Esophagus muscularis mucosa (tissue), 4 donors: ENCODE data around the gene ZNF184. TPM values are rescaled to one million over a fixed set of nuclear protein-coding genes. Genes with fewer than 3 reads are reported as not detected.

ENCODE experiments used
- DNase-seq: peaks from one replicate; pipeline ENCODE4 v3.0.0-alpha.2; 2017; ENCODE audit errors: extremely low spot score
- H3K27ac ChIP-seq, 4 donors: fragments of 200-600 bp; sonication (generic); replicated peaks in 1 of 4; 1 replicate in 3 of 4; 2 replicates in 1 of 4; pipeline ENCODE4 v1.5.1; 2016 to 2019; ENCODE audit warnings: mild to moderate bottlenecking in 1 of 4
- H3K27me3 ChIP-seq, 4 donors: fragments of 200-600 bp; sonication (generic); one replicate each; pipeline versions ENCODE4 v1.5.1 to v1.6.0; 2016 to 2019
- H3K36me3 ChIP-seq, 4 donors: fragments of 200-600 bp; sonication (generic); one replicate each; pipeline ENCODE4 v1.5.1; 2016 to 2019
- H3K4me1 ChIP-seq, 4 donors: fragments of 200-600 bp; sonication (generic); one replicate each; pipeline ENCODE4 v1.5.1; 2016 to 2019
- H3K4me3 ChIP-seq, 4 donors: fragments of 200-600 bp; sonication (generic); 1 replicate in 2 of 4; 2 replicates in 2 of 4; pipeline ENCODE4 v1.5.1; 2016 to 2019; ENCODE audit warnings: mild to moderate bottlenecking in 4 of 4, moderate library complexity in 1 of 4
- H3K9me3 ChIP-seq, 4 donors: fragments of 200-600 bp; sonication (generic); 1 replicate in 3 of 4; 2 replicates in 1 of 4; pipeline ENCODE4 v1.5.1; 2016 to 2019
- EP300 ChIP-seq: sonication (generic); formaldehyde crosslinking; IDR thresholded peaks from one replicate; pipeline ENCODE4 v1.6.1; 2017; ENCODE audit warnings: antibody characterized with exemption
- POLR2A ChIP-seq: fragments of 450-650 bp; IDR thresholded peaks from one replicate; pipeline ENCODE4 v1.6.1; 2017; ENCODE audit warnings: antibody characterized with exemption, moderate library complexity, mild to moderate bottlenecking, low read depth
- POLR2AphosphoS5 ChIP-seq, 2 donors: sonication (generic); formaldehyde crosslinking; IDR thresholded peaks; one replicate each; pipeline ENCODE4 v1.6.1; 2017; ENCODE audit warnings: antibody characterized with exemption in 2 of 2
- WGBS: methylation state at CpG from one replicate; pipeline ENCODE4 v1.1.5; 2018; 5-methylcytosine and 5-hydroxymethylcytosine counted together
- intact Hi-C: fragments of 100-400 bp; cut with DNase I; formaldehyde crosslinking; loops from one replicate; pipeline ENCODE4 v1.15.1; 2023
- total RNA-seq, 4 donors: library from RNA; depleted of rRNA; stranded (reverse); fragments of >200 nt; gene quantifications; one replicate each; pipeline versions ENCODE4 v1.1.0 to v1.2.1, GENCODE V29; 2016
- TF ChIP-seq, protein P1 (sequence below), 3 experiments: fragments of 200-600 bp in 2 of 3; fragments of 450-650 bp in 1 of 3; sonication (generic) in 2 of 3; IDR thresholded peaks; one replicate each; pipeline ENCODE4 v1.5.1; 2017 to 2019; ENCODE audit warnings: antibody characterized with exemption in 3 of 3, mild to moderate bottlenecking in 2 of 3, moderate library complexity in 1 of 3

ZNF184 gene
- total RNA-seq, 4 donors from 2014 or later = 3.0 to 6.7 (median 5.9) TPM

- intact Hi-C loops = loop anchor here (5.0 kb wide), 1 partner anchor 41 kb away; no protein-coding TSS in a partner anchor
- TF ChIP-seq, protein P1, sequence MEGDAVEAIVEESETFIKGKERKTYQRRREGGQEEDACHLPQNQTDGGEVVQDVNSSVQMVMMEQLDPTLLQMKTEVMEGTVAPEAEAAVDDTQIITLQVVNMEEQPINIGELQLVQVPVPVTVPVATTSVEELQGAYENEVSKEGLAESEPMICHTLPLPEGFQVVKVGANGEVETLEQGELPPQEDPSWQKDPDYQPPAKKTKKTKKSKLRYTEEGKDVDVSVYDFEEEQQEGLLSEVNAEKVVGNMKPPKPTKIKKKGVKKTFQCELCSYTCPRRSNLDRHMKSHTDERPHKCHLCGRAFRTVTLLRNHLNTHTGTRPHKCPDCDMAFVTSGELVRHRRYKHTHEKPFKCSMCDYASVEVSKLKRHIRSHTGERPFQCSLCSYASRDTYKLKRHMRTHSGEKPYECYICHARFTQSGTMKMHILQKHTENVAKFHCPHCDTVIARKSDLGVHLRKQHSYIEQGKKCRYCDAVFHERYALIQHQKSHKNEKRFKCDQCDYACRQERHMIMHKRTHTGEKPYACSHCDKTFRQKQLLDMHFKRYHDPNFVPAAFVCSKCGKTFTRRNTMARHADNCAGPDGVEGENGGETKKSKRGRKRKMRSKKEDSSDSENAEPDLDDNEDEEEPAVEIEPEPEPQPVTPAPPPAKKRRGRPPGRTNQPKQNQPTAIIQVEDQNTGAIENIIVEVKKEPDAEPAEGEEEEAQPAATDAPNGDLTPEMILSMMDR (IDR thresholded peaks at IDR 0.05) = no peak
- TF ChIP-seq POLR2A (no peak), EP300 (no peak), POLR2AphosphoS5 (IDR thresholded peaks at IDR 0.05) (no peak)
- H3K9me3 ChIP-seq = no peaks in the 10 kb centered on the region
- no peaks in the 10 kb centered on the region for H3K36me3 ChIP-seq
- WGBS = 100% methylated on average over 1 of the region's 1 CpG
- H3K27ac ChIP-seq = no peak overlapping the region
- H3K27me3 ChIP-seq = no peaks in the 10 kb centered on the region
- peaks cover 22 to 36% (median 29%) of the 10 kb centered on the region in 4 donors for H3K4me1 ChIP-seq
- no peak overlapping the region for H3K4me3 ChIP-seq
- DNase-seq = no peak
These were observed 3.2 kb upstream of the ZNF184 start for GRCh38 chr6:27476090-27476489.

GRCh38 chr6:27474672-27475071 is 1.8 kb upstream of the ZNF184 start:
- intact Hi-C loops = loop anchor here (5.0 kb wide), 2 partner anchors 43 to 297 kb away; no protein-coding TSS in a partner anchor

DNA sequence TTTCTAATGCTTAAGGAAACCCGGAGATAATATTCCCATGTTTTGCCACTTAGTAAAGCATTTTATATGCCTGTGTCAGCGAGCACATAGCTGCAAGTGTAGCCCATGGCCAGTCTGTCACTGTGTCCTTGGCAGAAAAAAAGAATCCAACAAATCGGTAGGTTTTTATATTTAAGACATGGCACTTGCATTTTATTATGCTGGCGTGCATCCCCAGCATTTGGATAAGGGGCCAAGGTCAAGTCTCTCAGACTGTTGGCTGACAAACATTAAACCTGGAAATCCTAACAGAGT is 1.2 kb upstream of the ZNF184 start:
- no peak overlapping the region for H3K27ac ChIP-seq
- no peaks in the 10 kb centered on the region for H3K9me3 ChIP-seq
- H3K4me3 ChIP-seq = peak overlapping the region in 2 of 4 donors; percentile 84 to 96
- H3K4me1 ChIP-seq = peaks cover 19 to 40% (median 35%) of the 10 kb centered on the region in 4 donors
- no peaks in the 10 kb centered on the region for H3K27me3 ChIP-seq
- H3K36me3 ChIP-seq = peaks cover 0 to 9% (median under 1%) of the 10 kb centered on the region in 4 donors
- DNase-seq = no peak
- TF ChIP-seq, protein P1 (IDR thresholded peaks at IDR 0.05) = no peak
- no peak for TF ChIP-seq EP300
- TF ChIP-seq POLR2AphosphoS5 (IDR thresholded peaks at IDR 0.05) = no peak
- no peak for TF ChIP-seq POLR2A
- intact Hi-C loops = loop anchor here (5.0 kb wide), 1 partner anchor 297 kb away; no protein-coding TSS in a partner anchor
- WGBS = 89% methylated on average over 4 of the region's 4 CpGs

More at GRCh38 chr6:27474672-27475071, 1.8 kb upstream of the ZNF184 start:
- H3K4me3 ChIP-seq = no peak overlapping the region
- no peaks in the 10 kb centered on the region for H3K9me3 ChIP-seq
- 87% methylated on average over 3 of the region's 3 CpGs for WGBS
- peaks cover 0 to 3% (median 0%) of the 10 kb centered on the region in 4 donors for H3K36me3 ChIP-seq
- DNase-seq = no peak
- peaks cover 19 to 41% (median 34%) of the 10 kb centered on the region in 4 donors for H3K4me1 ChIP-seq
- H3K27ac ChIP-seq = no peak overlapping the region
- no peaks in the 10 kb centered on the region for H3K27me3 ChIP-seq
- TF ChIP-seq POLR2A (no peak), EP300 (no peak), POLR2AphosphoS5 (IDR thresholded peaks at IDR 0.05) (no peak)
- TF ChIP-seq, protein P1 (IDR thresholded peaks at IDR 0.05) = no peak

DNA sequence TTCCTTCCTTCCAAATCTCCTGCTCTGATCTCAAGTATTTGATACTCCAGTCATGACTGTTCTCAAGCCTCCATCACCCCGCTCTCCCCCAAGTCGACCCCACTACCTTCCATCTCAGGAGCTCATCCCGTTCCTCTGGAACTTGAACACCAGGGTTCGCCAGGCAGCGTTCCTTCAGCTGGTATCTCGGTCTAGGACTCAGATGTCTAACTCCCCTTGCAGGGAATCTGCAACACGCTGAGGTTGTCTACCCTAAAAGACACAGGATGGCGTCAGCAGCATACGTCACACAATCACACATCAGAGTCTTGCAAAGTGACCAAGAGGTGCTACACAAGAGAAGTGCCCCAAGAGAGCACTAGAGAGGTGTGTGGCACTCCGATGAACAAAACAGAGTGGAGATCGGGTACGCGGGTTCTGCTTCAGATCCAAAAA is 706 bp downstream of the ZNF184 start:
- TF ChIP-seq EP300 (no peak), POLR2AphosphoS5 (IDR thresholded peaks at IDR 0.05) (peak in 1 of 2 donors; percentile 5), POLR2A (no peak)
- TF ChIP-seq, protein P1 (IDR thresholded peaks at IDR 0.05) = no peak
- WGBS = 4% methylated on average over 13 of the region's 13 CpGs
- Histone ChIP-seq H3K4me1 (peaks cover 9 to 36% (median 25%) of the 10 kb centered on the region in 4 donors), H3K9me3 (no peaks in the 10 kb centered on the region), H3K4me3 (peak overlapping the region; percentile 72 to 96 (median 84)), H3K27me3 (no peaks in the 10 kb centered on the region), H3K36me3 (peaks cover 4 to 20% (median 9%) of the 10 kb centered on the region in 4 donors), H3K27ac (peak overlapping the region; percentile 88 to 94 (median 90))
- intact Hi-C loops = loop anchor here (5.0 kb wide), 1 partner anchor 295 kb away; no protein-coding TSS in a partner anchor
- DNase-seq = no peak
